Stomach (tissue), 9 donors: ENCODE measurements around the gene REPS1. TPM values are rescaled to one million over a fixed set of nuclear protein-coding genes. Genes with fewer than 3 reads are reported as not detected.

Source experiments
- DNase-seq, 2 donors: peaks; one replicate each; pipeline versions ENCODE4 v3.0.0 to v3.0.0-alpha.2; 2013 to 2019
- H3K27ac ChIP-seq, 5 donors: fragments of 200-600 bp in 4 of 5; sonication (generic) in 4 of 5; one replicate each; pipeline ENCODE4 v1.5.1; 2013 to 2019; ENCODE audit warnings: mild to moderate bottlenecking in 1 of 5, moderate library complexity in 1 of 5
- H3K27me3 ChIP-seq, 3 donors: fragments of 200-600 bp; sonication (generic); one replicate each; pipeline ENCODE4 v1.5.1; 2017 to 2019; ENCODE audit warnings: mixed run types in 1 of 3
- H3K36me3 ChIP-seq, 4 donors: fragments of 200-600 bp; sonication (generic); 1 replicate in 3 of 4; 2 replicates in 1 of 4; pipeline ENCODE4 v1.5.1; 2016 to 2019
- H3K4me1 ChIP-seq, 4 donors: fragments of 200-600 bp; sonication (generic); one replicate each; pipeline ENCODE4 v1.5.1; 2016 to 2019
- H3K4me3 ChIP-seq, 4 donors: fragments of 200-600 bp; sonication (generic) in 3 of 4; one replicate each; pipeline ENCODE4 v1.5.1; 2016 to 2019; ENCODE audit warnings: mild to moderate bottlenecking in 1 of 4
- H3K9me3 ChIP-seq, 4 donors: fragments of 200-600 bp; sonication (generic); one replicate each; pipeline ENCODE4 v1.5.1; 2016 to 2019
- EP300 ChIP-seq: sonication (generic); formaldehyde crosslinking; IDR thresholded peaks from one replicate; pipeline ENCODE4 v1.6.1; 2017; ENCODE audit warnings: antibody characterized with exemption
- POLR2A ChIP-seq, 4 donors: fragments of 450-650 bp; IDR thresholded peaks; one replicate each; pipeline ENCODE4 v1.6.1; 2016; ENCODE audit warnings: antibody characterized with exemption in 4 of 4, control low read depth in 2 of 4, mild to moderate bottlenecking in 1 of 4, moderate library complexity in 1 of 4
- POLR2AphosphoS5 ChIP-seq, 3 donors: sonication (generic); formaldehyde crosslinking; IDR thresholded peaks; one replicate each; pipeline ENCODE4 v1.6.1; 2016; ENCODE audit warnings: antibody characterized with exemption in 3 of 3
- WGBS, 5 donors: extraction: QIAGEN DNeasy Blood & Tissue Kit in 3 of 5; methylation state at CpG; one replicate each; pipeline versions ENCODE4 v1.1.5 to v1.1.7; 2013 to 2018; 5-methylcytosine and 5-hydroxymethylcytosine counted together
- intact Hi-C: fragments of 100-400 bp; cut with DNase I; formaldehyde crosslinking; loops from one replicate; pipeline ENCODE4 v1.15.1; 2023; ENCODE audit warnings: low total_unique reads
- polyA plus RNA-seq, 3 donors: library from polyadenylated mRNA; stranded (reverse); fragments of 200-250 nt; gene quantifications; one replicate each; pipeline ENCODE4 v1.2.3, GENCODE V29; 2013
- total RNA-seq, 5 donors: library from RNA; depleted of rRNA; stranded (reverse); fragments of >200 nt; gene quantifications; one replicate each; pipeline versions ENCODE4 v1.1.0 to v1.2.3, GENCODE V29; 2014 to 2016
- TF ChIP-seq, protein P1 (sequence below), 7 experiments: fragments of 450-650 bp in 4 of 7; fragments of 200-600 bp in 3 of 7; sonication (generic) in 3 of 7; IDR thresholded peaks; one replicate each; pipeline ENCODE4 v1.5.1; 2016 to 2019; ENCODE audit warnings: antibody characterized with exemption in 7 of 7, control low read depth in 2 of 7, mild to moderate bottlenecking in 1 of 7
- donor health status: healthy with polysubstance abuse.
- donor health status: Bipolar disorder and iron deficiency.
- donor health status: healthy.

The REPS1 gene
- total and polyA plus RNA-seq, 8 donors: 11.8 to 85.4 (median 41.6) TPM

DNA sequence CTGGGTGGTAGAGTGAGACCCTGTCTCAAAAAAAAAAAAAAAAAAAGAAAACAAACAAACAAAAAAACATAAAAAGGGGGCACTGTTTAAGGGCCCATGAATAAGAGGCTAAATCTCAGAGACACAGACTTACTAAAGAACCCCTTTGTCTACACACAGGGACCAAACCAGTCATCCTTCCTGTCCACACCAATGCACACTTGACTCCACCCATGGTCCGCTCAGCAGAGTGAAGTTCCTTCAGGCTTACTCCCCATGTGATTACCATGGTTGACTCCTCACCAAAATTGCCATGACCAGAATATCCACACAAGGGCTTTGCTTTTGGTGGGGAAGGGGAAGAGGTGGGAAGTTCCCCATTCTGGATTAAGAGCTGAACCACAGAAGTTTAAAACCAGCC is 19.4 kb upstream of the REPS1 start:
- no peaks in the 10 kb centered on the region for H3K27me3 ChIP-seq
- H3K9me3 ChIP-seq: no peaks in the 10 kb centered on the region
- no peak for TF ChIP-seq POLR2AphosphoS5 (IDR thresholded peaks at IDR 0.05)
- no peak for TF ChIP-seq POLR2A (IDR thresholded peaks at IDR 0.05)
- TF ChIP-seq, protein P1, sequence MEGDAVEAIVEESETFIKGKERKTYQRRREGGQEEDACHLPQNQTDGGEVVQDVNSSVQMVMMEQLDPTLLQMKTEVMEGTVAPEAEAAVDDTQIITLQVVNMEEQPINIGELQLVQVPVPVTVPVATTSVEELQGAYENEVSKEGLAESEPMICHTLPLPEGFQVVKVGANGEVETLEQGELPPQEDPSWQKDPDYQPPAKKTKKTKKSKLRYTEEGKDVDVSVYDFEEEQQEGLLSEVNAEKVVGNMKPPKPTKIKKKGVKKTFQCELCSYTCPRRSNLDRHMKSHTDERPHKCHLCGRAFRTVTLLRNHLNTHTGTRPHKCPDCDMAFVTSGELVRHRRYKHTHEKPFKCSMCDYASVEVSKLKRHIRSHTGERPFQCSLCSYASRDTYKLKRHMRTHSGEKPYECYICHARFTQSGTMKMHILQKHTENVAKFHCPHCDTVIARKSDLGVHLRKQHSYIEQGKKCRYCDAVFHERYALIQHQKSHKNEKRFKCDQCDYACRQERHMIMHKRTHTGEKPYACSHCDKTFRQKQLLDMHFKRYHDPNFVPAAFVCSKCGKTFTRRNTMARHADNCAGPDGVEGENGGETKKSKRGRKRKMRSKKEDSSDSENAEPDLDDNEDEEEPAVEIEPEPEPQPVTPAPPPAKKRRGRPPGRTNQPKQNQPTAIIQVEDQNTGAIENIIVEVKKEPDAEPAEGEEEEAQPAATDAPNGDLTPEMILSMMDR (IDR thresholded peaks at IDR 0.05): no peak
- no peak for TF ChIP-seq EP300
- no peak for DNase-seq
- intact Hi-C loops: no loop called here
- no peaks in the 10 kb centered on the region for H3K4me1 ChIP-seq
- no peaks in the 10 kb centered on the region for H3K36me3 ChIP-seq
- no peak overlapping the region for H3K27ac ChIP-seq
- 80 to 100% (median 92%) methylated on average over 1 of the region's 1 CpG for whole genome bisulfite sequencing, 5 donors
- H3K4me3 ChIP-seq: no peak overlapping the region

GRCh38 chr6:139006477-139006876 is 18.4 kb upstream of the REPS1 start:
- H3K4me3 ChIP-seq: no peak overlapping the region
- no peaks in the 10 kb centered on the region for H3K36me3 ChIP-seq
- H3K27me3 ChIP-seq: no peaks in the 10 kb centered on the region
- intact Hi-C loops: no loop called here
- TF ChIP-seq EP300: no peak
- TF ChIP-seq, protein P1 (IDR thresholded peaks at IDR 0.05): no peak
- no peak for TF ChIP-seq POLR2A (IDR thresholded peaks at IDR 0.05)
- TF ChIP-seq POLR2AphosphoS5 (IDR thresholded peaks at IDR 0.05): no peak
- DNase-seq: peak in 1 of 2 donors; percentile 32
- no peaks in the 10 kb centered on the region for H3K9me3 ChIP-seq
- H3K4me1 ChIP-seq: no peaks in the 10 kb centered on the region
- H3K27ac ChIP-seq: no peak overlapping the region
- 82 to 91% (median 84%) methylated on average over 3 of the region's 3 CpGs for WGBS, 5 donors

- intact Hi-C loops: no loop called here
- Histone ChIP-seq H3K4me1 (no peaks in the 10 kb centered on the region), H3K27me3 (no peaks in the 10 kb centered on the region), H3K27ac (no peak overlapping the region), H3K9me3 (no peaks in the 10 kb centered on the region), H3K4me3 (no peak overlapping the region), H3K36me3 (no peaks in the 10 kb centered on the region)
- DNase-seq: no peak
- TF ChIP-seq, protein P1 (IDR thresholded peaks at IDR 0.05): no peak
- TF ChIP-seq POLR2AphosphoS5 (IDR thresholded peaks at IDR 0.05): no peak
- no peak for TF ChIP-seq POLR2A (IDR thresholded peaks at IDR 0.05)
- TF ChIP-seq EP300: no peak
Measured at GRCh38 chr6:139003751-139004150, 15.7 kb upstream of the REPS1 start.

DNA sequence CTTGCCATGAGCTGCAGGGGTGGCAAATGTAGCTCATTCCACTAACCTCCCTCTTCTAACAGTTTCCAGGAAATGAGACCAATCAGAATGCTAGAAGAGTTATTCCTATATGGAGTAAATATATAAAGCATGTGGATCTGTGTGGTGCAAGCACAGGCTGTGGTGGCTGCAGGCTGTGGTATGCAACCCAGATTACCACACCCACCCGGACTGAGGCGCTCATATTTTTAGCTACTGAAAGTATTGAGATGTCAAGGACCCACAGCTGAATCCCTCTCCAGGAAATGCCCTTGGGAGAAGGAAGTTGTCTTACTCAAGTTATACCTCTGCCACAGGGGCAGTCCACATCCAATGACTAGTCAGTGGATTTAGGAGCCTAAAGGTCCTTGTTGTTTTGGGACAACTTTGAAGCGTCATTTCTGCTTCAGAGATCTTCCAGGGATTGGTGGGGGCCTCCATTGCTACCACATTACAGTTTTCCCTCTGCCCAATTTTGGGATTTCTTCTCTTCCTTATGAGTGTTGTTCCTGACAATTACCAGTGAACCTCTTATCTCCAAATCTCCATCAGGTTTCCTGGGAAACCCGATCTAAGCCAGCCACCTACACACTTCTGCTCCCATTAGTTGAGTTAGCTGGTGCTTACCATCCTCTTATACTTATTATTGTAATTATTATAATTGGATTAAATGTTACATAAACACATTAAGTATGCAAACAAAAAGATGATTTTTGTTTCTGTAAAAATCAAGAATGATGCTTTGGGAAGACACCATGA is 12.1 kb upstream of the REPS1 start:
- no peak for DNase-seq
- intact Hi-C loops: no loop called here
- Histone ChIP-seq H3K36me3 (no peaks in the 10 kb centered on the region), H3K27ac (no peak overlapping the region), H3K27me3 (no peaks in the 10 kb centered on the region), H3K9me3 (no peaks in the 10 kb centered on the region), H3K4me3 (no peak overlapping the region), H3K4me1 (peaks cover 0 to 10% (median 0%) of the 10 kb centered on the region in 4 donors)
- TF ChIP-seq, protein P1 (IDR thresholded peaks at IDR 0.05): no peak
- TF ChIP-seq POLR2AphosphoS5 (IDR thresholded peaks at IDR 0.05): no peak
- TF ChIP-seq EP300: no peak
- no peak for TF ChIP-seq POLR2A (IDR thresholded peaks at IDR 0.05)
- WGBS, 5 donors: 74 to 83% (median 74%) methylated on average over 4 of the region's 4 CpGs
